ENCODE results near the gene MTUS2.

GRCh38 chr13:29369060-29369743, 549.1 kb downstream of the MTUS2 start:
- TF ChIP-seq EP300 (IDR thresholded peaks at IDR 0.05) (no peak), CTCF (IDR thresholded peaks at IDR 0.05) (peak in 2 of 7 experiments; percentile 18), POLR2A (IDR thresholded peaks at IDR 0.05) (no peak)

All from stomach (tissue), 4 donors.